CD4-positive, alpha-beta T cell treated with Interleukin-15 for 1 hour (primary cell): ENCODE data around the gene FAM72B.
"Not testable (repeated sequence)": the region's sequence is repeated elsewhere in the genome, so short reads cannot be mapped to it uniquely, and the experiment has no call there.

Experiments
- DNase-seq: peaks from one replicate; pipeline ENCODE4 v3.0.0-alpha.2; 2020

Gene FAM72B

GRCh38 chr1:121199763-121200162 lies 15.6 kb upstream of the FAM72B start:
- not testable (repeated sequence) for DNase-seq

- DNase-seq = not testable (repeated sequence)
These were observed 13.1 kb upstream of the FAM72B start for GRCh38 chr1:121197095-121197882.

GRCh38 chr1:121192512-121192911 lies 8.4 kb upstream of the FAM72B start:
- not testable (repeated sequence) for DNase-seq

- not testable (repeated sequence) for DNase-seq
These were observed 3.8 kb upstream of the FAM72B start for GRCh38 chr1:121187914-121188313.

GRCh38 chr1:121186191-121186590 lies 2.1 kb upstream of the FAM72B start:
- DNase-seq = not testable (repeated sequence)

GRCh38 chr1:121185140-121185708 lies 1.1 kb upstream of the FAM72B start:
- not testable (repeated sequence) for DNase-seq

- DNase-seq = not testable (repeated sequence)
These were observed 273 bp downstream of the FAM72B start for GRCh38 chr1:121183867-121184266.

GRCh38 chr1:121178197-121178596 lies 5.9 kb downstream of the FAM72B start:
- not testable (repeated sequence) for DNase-seq

GRCh38 chr1:121176649-121177048 lies 7.5 kb downstream of the FAM72B start:
- not testable (repeated sequence) for DNase-seq

- not testable (repeated sequence) for DNase-seq
These were observed 15.9 kb downstream of the FAM72B start for GRCh38 chr1:121168152-121168668.

- not testable (repeated sequence) for DNase-seq
These were observed 16.9 kb downstream of the FAM72B start for GRCh38 chr1:121167225-121167738.

GRCh38 chr1:121165296-121165695 lies 18.8 kb downstream of the FAM72B start:
- not testable (repeated sequence) for DNase-seq

GRCh38 chr1:121163850-121164757 lies 20.0 kb downstream of the FAM72B start:
- not testable (repeated sequence) for DNase-seq

- DNase-seq = not testable (repeated sequence)
These were observed 22.8 kb downstream of the FAM72B start for GRCh38 chr1:121161199-121161901.

- not testable (repeated sequence) for DNase-seq
These were observed 24.0 kb downstream of the FAM72B start for GRCh38 chr1:121160118-121160517.

GRCh38 chr1:121157609-121158008 lies 26.5 kb downstream of the FAM72B start:
- not testable (repeated sequence) for DNase-seq

GRCh38 chr1:121156958-121157603 lies 27.1 kb downstream of the FAM72B start:
- DNase-seq = not testable (repeated sequence)

GRCh38 chr1:121155671-121156358 lies 28.3 kb downstream of the FAM72B start:
- DNase-seq = not testable (repeated sequence)

GRCh38 chr1:121154811-121155210 lies 29.3 kb downstream of the FAM72B start:
- DNase-seq = not testable (repeated sequence)

GRCh38 chr1:121152788-121153187 lies 31.4 kb downstream of the FAM72B start:
- not testable (repeated sequence) for DNase-seq

- not testable (repeated sequence) for DNase-seq
These were observed 32.8 kb downstream of the FAM72B start for GRCh38 chr1:121151294-121151693.
